B cell (primary cell): ENCODE results near the gene TMEM106C. TPM values are rescaled to one million over a fixed set of nuclear protein-coding genes. Genes with fewer than 3 reads are reported as not detected.

Experiments
- ATAC-seq: fragments of 200-7000 bp; cut with Tn5 transposase; one replicate; pipeline ENCODE4 v1.10.0; 2021; ENCODE audit warnings: low read depth, mild to moderate bottlenecking, moderate number of reproducible peaks, moderate library complexity
- CTCF ChIA-PET: fragments of 350-600 bp; sonication (Branson Sonifier 250); formaldehyde crosslinking; loops from one replicate; lab custom pipeline; 2021; ENCODE audit warnings: antibody characterized with exemption, inconsistent platforms; lab: Charles Lee
- POLR2A ChIA-PET: fragments of 350-600 bp; sonication (Branson Sonifier 250); formaldehyde crosslinking; loops from one replicate; lab custom pipeline; 2021; ENCODE audit warnings: antibody characterized with exemption; lab: Charles Lee
- DNase-seq: peaks from one replicate; pipeline ENCODE4 v3.0.0; 2013
- H2AFZ ChIP-seq: 2 replicates; pipeline ENCODE4 v1.6.1; 2012; ENCODE audit warnings: mild to moderate bottlenecking, low read depth, low read length; ENCODE audit not compliant: insufficient read depth, poor library complexity, severe bottlenecking
- H3K27ac ChIP-seq, 2 donors: 1 replicate in 1 of 2; 2 replicates in 1 of 2; pipeline ENCODE4 v1.5.1; 2012 to 2013; ENCODE audit warnings: low read length in 2 of 2, mild to moderate bottlenecking in 2 of 2, moderate library complexity in 1 of 2
- H3K27me3 ChIP-seq, 4 experiments: fragments of 200-600 bp in 1 of 4; sonication (generic) in 1 of 4; replicated peaks in 1 of 4; 1 replicate in 2 of 4; 2 replicates in 2 of 4; pipeline versions ENCODE4 v1.6.1 to v1.7.0; 2013 to 2016; ENCODE audit warnings: low read length in 3 of 4, mild to moderate bottlenecking in 2 of 4, mixed read lengths in 1 of 4, moderate library complexity in 1 of 4; ENCODE audit not compliant: insufficient read depth in 4 of 4, control insufficient read depth in 3 of 4; ENCODE audit errors: control extremely low read depth in 1 of 4
- H3K36me3 ChIP-seq, 2 experiments: replicated peaks in 1 of 2; 1 replicate in 1 of 2; 2 replicates in 1 of 2; pipeline versions ENCODE4 v1.6.1 to v1.7.1; 2013; ENCODE audit warnings: low read length in 1 of 2; ENCODE audit not compliant: insufficient read depth in 2 of 2, control insufficient read depth in 1 of 2; ENCODE audit errors: control extremely low read depth in 1 of 2, extremely low read depth in 1 of 2
- H3K4me1 ChIP-seq, 2 donors: fragments of 200-600 bp in 1 of 2; sonication (generic) in 1 of 2; 1 replicate in 1 of 2; 2 replicates in 1 of 2; pipeline versions ENCODE4 v1.5.1 to v1.6.1; 2013 to 2017; ENCODE audit warnings: low read length in 2 of 2; ENCODE audit not compliant: control insufficient read depth in 2 of 2, insufficient read depth in 2 of 2
- H3K4me2 ChIP-seq: replicated peaks from 2 replicates; pipeline ENCODE3; 2012; ENCODE audit warnings: mild to moderate bottlenecking, low read depth, low read length; ENCODE audit not compliant: poor library complexity, severe bottlenecking
- H3K4me3 ChIP-seq, 5 experiments: fragments of 200-600 bp in 1 of 5; sonication (generic) in 1 of 5; 1 replicate in 3 of 5; 2 replicates in 2 of 5; pipeline versions ENCODE4 v1.5.1 to v1.7.0; 2011 to 2016; ENCODE audit warnings: low read length in 4 of 5, mild to moderate bottlenecking in 4 of 5, low read depth in 2 of 5, control low read depth in 1 of 5, moderate library complexity in 1 of 5; ENCODE audit not compliant: insufficient read depth in 1 of 5; ENCODE audit errors: control extremely low read depth in 1 of 5, extremely low read depth in 1 of 5
- H3K79me2 ChIP-seq: fragments of 200-600 bp; sonication (generic); one replicate; pipeline ENCODE4 v1.6.0; 2016; ENCODE audit warnings: low read length; ENCODE audit not compliant: control insufficient read depth, insufficient read depth
- H3K9ac ChIP-seq: fragments of 200-600 bp; sonication (generic); 2 replicates; pipeline ENCODE4 v1.6.1; 2017; ENCODE audit warnings: mild to moderate bottlenecking, low read length, moderate library complexity
- H3K9me3 ChIP-seq, 3 donors: one replicate each; pipeline versions ENCODE4 v1.6.1 to v1.7.1; 2013; ENCODE audit warnings: low read length in 2 of 3; ENCODE audit not compliant: control insufficient read depth in 2 of 3, insufficient read depth in 1 of 3; ENCODE audit errors: control extremely low read depth in 1 of 3
- H4K20me1 ChIP-seq: 2 replicates; pipeline ENCODE4 v1.6.0; 2012; ENCODE audit warnings: mild to moderate bottlenecking, low read length; ENCODE audit not compliant: insufficient read depth, control insufficient read depth, poor library complexity, severe bottlenecking
- H3K27ac Mint-ChIP-seq: one replicate; pipeline ENCODE4 v1.8.0; 2021; ENCODE audit warnings: mixed read lengths
- H3K27me3 Mint-ChIP-seq: one replicate; pipeline ENCODE4 v1.8.0; 2021; ENCODE audit warnings: mixed read lengths
- H3K4me1 Mint-ChIP-seq: one replicate; pipeline ENCODE4 v1.8.0; 2021; ENCODE audit warnings: mixed read lengths
- H3K4me3 Mint-ChIP-seq: one replicate; pipeline ENCODE4 v1.8.0; 2021; ENCODE audit warnings: mixed read lengths
- H3K9me3 Mint-ChIP-seq: one replicate; pipeline ENCODE4 v1.8.0; 2022; ENCODE audit warnings: mixed read lengths; ENCODE audit not compliant: insufficient read depth
- EZH2 ChIP-seq: IDR thresholded peaks from 2 replicates; pipeline ENCODE4 v1.6.1; 2012; ENCODE audit warnings: borderline replicate concordance, low read depth, mild to moderate bottlenecking, moderate library complexity, low read length; ENCODE audit not compliant: insufficient read depth, poor library complexity, severe bottlenecking
- WGBS: methylation state at CpG from one replicate; pipeline ENCODE4 v1.1.5; 2013; ENCODE audit warnings: missing lambda C conversion rate; ENCODE audit not compliant: insufficient coverage; 5-methylcytosine and 5-hydroxymethylcytosine counted together
- intact Hi-C: fragments of 100-400 bp; cut with micrococcal nuclease; formaldehyde crosslinking; loops from one replicate; pipeline ENCODE4 v1.10.0; 2022
- polyA plus RNA-seq: library from polyadenylated mRNA; depleted of rRNA; stranded (reverse); fragments of >200 nt; gene quantifications from 2 replicates; pipeline ENCODE4 v1.2.3, GENCODE V29; 2012
- total RNA-seq, 2 donors: library from RNA; stranded (reverse); fragments of 120-200 nt in 1 of 2; gene quantifications; 1 replicate in 1 of 2; 2 replicates in 1 of 2; pipeline versions ENCODE4 v1.2.3 to v1.2.4, GENCODE V29; 2013 to 2022
- TF ChIP-seq, protein P1 (sequence below): fragments of 200-600 bp; IDR thresholded peaks from one replicate; pipeline ENCODE4 v1.8.0; 2022; ENCODE audit warnings: antibody characterized with exemption, mild to moderate bottlenecking

TMEM106C gene
- total and polyA plus RNA-seq, 2 donors (not counting 1 experiment from before 2014, with no cell fraction given), result 37.5 to 44.2 TPM

DNA sequence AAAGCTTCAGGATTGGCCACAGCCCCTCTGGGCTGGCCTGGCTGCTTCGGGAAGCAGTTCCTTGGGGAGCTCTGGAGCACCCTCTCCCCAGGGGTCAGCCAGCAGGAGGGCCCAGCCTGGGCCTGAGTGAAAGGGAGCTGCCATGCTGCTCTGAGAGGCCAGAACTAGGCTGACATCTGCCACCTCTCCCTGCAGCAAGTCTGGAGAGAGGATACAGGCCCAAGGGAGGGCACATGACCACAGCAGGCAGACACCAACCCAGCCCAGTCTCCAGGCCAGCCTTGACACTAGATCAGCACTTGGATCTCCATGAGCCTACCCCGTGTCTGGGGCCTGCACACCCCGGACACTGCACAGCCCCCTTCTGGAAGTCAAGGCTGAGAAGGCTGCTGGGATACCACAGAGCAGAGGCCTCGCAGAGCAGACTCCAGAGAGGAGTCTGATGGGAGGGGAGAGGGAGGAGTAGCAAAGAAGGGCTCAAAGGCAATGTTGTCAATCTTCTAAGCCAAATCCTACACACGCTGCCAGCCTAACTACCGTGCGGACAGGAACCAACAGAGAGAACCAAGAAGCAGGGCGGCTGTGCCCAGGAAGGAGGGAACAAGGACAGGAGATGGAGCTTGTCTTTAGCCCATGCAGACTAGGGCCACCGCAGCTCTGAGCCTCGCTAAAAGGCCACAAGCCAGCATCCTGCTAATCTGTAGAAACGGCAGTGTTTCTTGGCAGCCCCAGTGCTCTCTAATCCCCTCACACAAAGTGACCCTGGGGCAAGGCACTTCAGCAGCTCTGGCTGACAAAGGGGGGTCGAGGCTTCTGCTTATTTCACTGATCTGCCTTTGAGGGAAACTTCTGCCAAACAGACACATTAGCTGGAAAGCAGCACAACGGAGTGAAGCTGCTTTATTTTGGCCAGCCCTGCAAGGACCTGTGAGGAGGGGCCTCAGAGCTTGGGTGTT, 28.0 kb downstream of the TMEM106C start:
- no peaks in the 10 kb centered on the region for H3K9me3 Mint-ChIP-seq
- no peak overlapping the region for H3K4me3 Mint-ChIP-seq

More for the DNA sequence above, 28.0 kb downstream of the TMEM106C start:
- Mint-ChIP-seq H3K4me1 (peaks cover 38% of the 10 kb centered on the region), H3K27ac (no peak overlapping the region), H3K27me3 (peaks cover 21% of the 10 kb centered on the region)
- ATAC-seq (no peak), DNase-seq (no peak)
- H2AFZ ChIP-seq, result no peak overlapping the region
- TF ChIP-seq, protein P1, sequence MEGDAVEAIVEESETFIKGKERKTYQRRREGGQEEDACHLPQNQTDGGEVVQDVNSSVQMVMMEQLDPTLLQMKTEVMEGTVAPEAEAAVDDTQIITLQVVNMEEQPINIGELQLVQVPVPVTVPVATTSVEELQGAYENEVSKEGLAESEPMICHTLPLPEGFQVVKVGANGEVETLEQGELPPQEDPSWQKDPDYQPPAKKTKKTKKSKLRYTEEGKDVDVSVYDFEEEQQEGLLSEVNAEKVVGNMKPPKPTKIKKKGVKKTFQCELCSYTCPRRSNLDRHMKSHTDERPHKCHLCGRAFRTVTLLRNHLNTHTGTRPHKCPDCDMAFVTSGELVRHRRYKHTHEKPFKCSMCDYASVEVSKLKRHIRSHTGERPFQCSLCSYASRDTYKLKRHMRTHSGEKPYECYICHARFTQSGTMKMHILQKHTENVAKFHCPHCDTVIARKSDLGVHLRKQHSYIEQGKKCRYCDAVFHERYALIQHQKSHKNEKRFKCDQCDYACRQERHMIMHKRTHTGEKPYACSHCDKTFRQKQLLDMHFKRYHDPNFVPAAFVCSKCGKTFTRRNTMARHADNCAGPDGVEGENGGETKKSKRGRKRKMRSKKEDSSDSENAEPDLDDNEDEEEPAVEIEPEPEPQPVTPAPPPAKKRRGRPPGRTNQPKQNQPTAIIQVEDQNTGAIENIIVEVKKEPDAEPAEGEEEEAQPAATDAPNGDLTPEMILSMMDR, result no peak
- no peak for TF ChIP-seq EZH2
- no peak overlapping the region for H3K4me3 ChIP-seq
- H4K20me1 ChIP-seq, result no peaks in the 10 kb centered on the region
- no peak overlapping the region for H3K9ac ChIP-seq
- H3K27me3 ChIP-seq, result peaks cover 0 to 34% (median 13%) of the 10 kb centered on the region in 4 experiments
- POLR2A ChIA-PET, result interaction anchor here (1.3 kb wide), 1 partner anchor 114 kb away, joined by 4 read pairs; the partner anchor contains the start of gene SENP1
- H3K4me1 ChIP-seq, result peaks cover 27 to 49% of the 10 kb centered on the region in 2 donors
- CTCF ChIA-PET, result interaction anchor here (0.9 to 1.0 kb wide), 2 partner anchors 28 to 130 kb away, joined by 3 read pairs; partner anchors contain the start of gene TMEM106C
- no peaks in the 10 kb centered on the region for H3K36me3 ChIP-seq
- intact Hi-C loops, result no loop called here
- peak overlapping the region; percentile 59 for H3K4me2 ChIP-seq
- 99% methylated on average over 11 of the region's 13 CpGs for WGBS
- H3K27ac ChIP-seq, result no peak overlapping the region
- no peaks in the 10 kb centered on the region for H3K79me2 ChIP-seq
- H3K9me3 ChIP-seq, result peaks cover 0 to 4% (median 0%) of the 10 kb centered on the region in 3 donors
